ENCODE results near the gene CASS4.
"Not testable (repeated sequence)": the region's sequence is repeated elsewhere in the genome, so short reads cannot be mapped to it uniquely, and the experiment has no call there.

CASS4 gene

GRCh38 chr20:56411759-56412472, at the start of gene CASS4:
TSS of gene CASS4 (plus strand) at chr20:56412260. CDS start at chr20:56412459, 199 bp downstream.
- no peak for DNase-seq (ENCODE audit: low spot score)

GRCh38 chr20:56362833-56363413, 49.1 kb upstream of the CASS4 start:
- no peak for DNase-seq (ENCODE audit: low spot score)

- DNase-seq (ENCODE audit: low spot score): no peak
These were observed 48.6 kb upstream of the CASS4 start for GRCh38 chr20:56363491-56363890.

GRCh38 chr20:56368351-56369134, 43.5 kb upstream of the CASS4 start:
- DNase-seq (ENCODE audit: low spot score): no peak

- no peak for DNase-seq (ENCODE audit: low spot score)
These were observed 42.9 kb upstream of the CASS4 start for GRCh38 chr20:56369179-56369578.

- DNase-seq (ENCODE audit: low spot score): no peak
These were observed 40.1 kb upstream of the CASS4 start for GRCh38 chr20:56371977-56372376.

- no peak for DNase-seq (ENCODE audit: low spot score)
These were observed 39.2 kb upstream of the CASS4 start for GRCh38 chr20:56372850-56373249.

GRCh38 chr20:56373942-56374341, 38.1 kb upstream of the CASS4 start:
- DNase-seq (ENCODE audit: low spot score): no peak

GRCh38 chr20:56376331-56376730, 35.7 kb upstream of the CASS4 start:
- DNase-seq (ENCODE audit: low spot score): no peak

GRCh38 chr20:56378386-56378785, 33.7 kb upstream of the CASS4 start:
- DNase-seq (ENCODE audit: low spot score): no peak

- DNase-seq (ENCODE audit: low spot score): no peak
These were observed 31.7 kb upstream of the CASS4 start for GRCh38 chr20:56380375-56380774.

GRCh38 chr20:56381501-56381900, 30.6 kb upstream of the CASS4 start:
- no peak for DNase-seq (ENCODE audit: low spot score)

GRCh38 chr20:56382696-56383095, 29.4 kb upstream of the CASS4 start:
- DNase-seq (ENCODE audit: low spot score): no peak

- DNase-seq (ENCODE audit: low spot score): no peak
These were observed 28.7 kb upstream of the CASS4 start for GRCh38 chr20:56383334-56383733.

GRCh38 chr20:56385130-56385529, 26.9 kb upstream of the CASS4 start:
- DNase-seq (ENCODE audit: low spot score): no peak

GRCh38 chr20:56386219-56386618, 25.8 kb upstream of the CASS4 start:
- no peak for DNase-seq (ENCODE audit: low spot score)

GRCh38 chr20:56388882-56389281, 23.2 kb upstream of the CASS4 start:
- no peak for DNase-seq (ENCODE audit: low spot score)

GRCh38 chr20:56389807-56390206, 22.3 kb upstream of the CASS4 start:
- no peak for DNase-seq (ENCODE audit: low spot score)

GRCh38 chr20:56390396-56390795, 21.7 kb upstream of the CASS4 start:
- DNase-seq (ENCODE audit: low spot score): not testable (repeated sequence)

GRCh38 chr20:56391037-56391436, 21.0 kb upstream of the CASS4 start:
- no peak for DNase-seq (ENCODE audit: low spot score)

GRCh38 chr20:56391596-56392131, 20.4 kb upstream of the CASS4 start:
- DNase-seq (ENCODE audit: low spot score): no peak

GRCh38 chr20:56392132-56392880, 19.8 kb upstream of the CASS4 start, which contains the start of the genes AURKA and CSTF1:
TSS of gene AURKA (minus strand) at chr20:56392215. CDS start at chr20:56388197, 4,018 bp downstream.
TSS of gene CSTF1 (plus strand) at chr20:56392645. CDS start at chr20:56395553, 2,908 bp downstream.
- peak; percentile 98 for DNase-seq (ENCODE audit: low spot score)
